Hindlimb muscle (tissue), 1 donor: ENCODE measurements around the gene CUL1. TPM values are rescaled to one million over a fixed set of nuclear protein-coding genes. Genes with fewer than 3 reads are reported as not detected.

ENCODE experiments used
- DNase-seq: peaks from one replicate; pipeline ENCODE4 v3.0.0-alpha.2; 2013
- polyA plus RNA-seq: library from polyadenylated mRNA; unstranded; fragments of 120-200 nt; gene quantifications from one replicate; pipeline ENCODE4 v1.2.1, GENCODE V29; 2013; ENCODE audit not compliant: insufficient read length

The CUL1 gene
- polyA plus RNA-seq, 1 donor: 52.5 TPM

DNA sequence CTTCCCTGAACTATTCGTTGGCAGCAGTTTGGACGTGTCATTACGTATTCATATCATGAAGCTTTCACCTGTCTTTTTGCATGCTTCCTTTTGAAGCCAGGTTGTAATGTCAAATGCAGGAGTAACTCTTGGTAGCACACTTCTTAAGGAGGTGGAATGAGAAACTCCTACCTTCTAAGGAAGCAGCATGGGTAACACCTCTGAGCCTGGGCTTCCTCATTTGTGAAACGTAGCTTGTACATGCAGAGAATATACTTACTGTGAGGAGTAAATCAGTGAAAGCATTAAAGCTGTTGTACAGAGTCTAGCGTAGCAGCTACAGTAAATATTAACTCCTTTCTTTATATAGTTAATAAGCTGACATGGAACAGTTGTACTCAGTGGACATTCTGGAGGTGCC lies 21.1 kb downstream of the CUL1 start:
- DNase-seq: no peak

GRCh38 chr7:148720472-148720871 lies 21.8 kb downstream of the CUL1 start:
- no peak for DNase-seq

DNA sequence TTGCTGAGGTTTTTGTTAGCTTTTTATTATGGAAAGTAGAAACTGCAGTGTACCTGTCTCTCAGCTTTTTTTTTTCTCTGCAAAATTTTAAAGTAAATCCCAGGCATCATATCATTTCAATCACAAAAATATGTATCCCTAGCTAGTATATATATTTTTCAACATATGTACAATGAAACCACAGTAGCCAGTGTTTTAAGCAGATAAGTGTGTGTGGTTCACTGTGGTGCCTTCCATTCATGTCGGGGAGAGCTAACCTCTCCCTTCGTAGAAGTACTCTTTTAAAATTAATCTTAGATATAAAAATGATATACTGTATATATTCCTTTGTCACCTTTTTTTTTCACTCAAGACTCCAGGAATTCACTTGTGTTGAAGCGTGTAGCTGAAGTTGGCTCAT lies 22.7 kb downstream of the CUL1 start:
- DNase-seq: no peak

- DNase-seq: no peak
Observed at GRCh38 chr7:148722340-148723165, 23.9 kb downstream of the CUL1 start.

DNA sequence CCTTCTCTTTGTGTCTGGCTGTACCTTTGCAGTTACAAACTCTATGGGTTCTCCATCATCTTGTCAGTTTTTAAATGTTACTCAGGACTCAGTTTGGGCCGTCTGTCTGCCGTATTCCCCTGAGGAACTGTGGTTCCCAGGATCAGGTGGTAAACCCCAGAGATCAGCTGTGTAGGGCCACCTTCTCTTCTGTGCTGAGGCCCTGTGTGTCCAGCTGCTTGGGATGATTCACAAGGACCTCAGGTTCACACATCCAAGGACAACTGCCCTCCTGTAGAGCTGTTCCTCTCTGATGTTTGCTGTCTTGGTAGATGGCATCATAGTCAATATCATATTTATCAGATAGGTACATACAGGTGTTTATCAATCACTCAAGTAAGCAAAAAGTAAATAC lies 24.5 kb downstream of the CUL1 start:
- DNase-seq: no peak

GRCh38 chr7:148723846-148724245 lies 25.1 kb downstream of the CUL1 start:
- no peak for DNase-seq

DNA sequence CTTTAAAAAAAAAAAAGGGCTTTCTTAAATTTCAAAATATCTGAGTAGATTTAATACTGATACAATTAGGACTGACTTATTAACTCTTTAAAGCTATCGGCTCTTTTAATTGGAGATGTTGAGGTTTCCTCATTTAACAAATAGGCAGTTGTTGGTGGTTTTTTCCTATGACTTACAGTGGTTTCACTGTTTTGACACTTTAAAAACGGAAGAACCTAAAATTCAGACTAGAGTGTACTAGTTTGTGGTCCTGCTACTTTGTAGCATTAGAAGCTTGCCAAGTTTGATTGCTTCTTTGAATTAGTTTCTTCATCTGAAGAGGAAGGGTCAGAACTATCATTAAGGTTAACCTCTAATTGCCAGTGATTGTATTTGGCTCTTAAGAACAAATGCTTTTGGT lies 27.7 kb downstream of the CUL1 start:
- DNase-seq: no peak

DNA sequence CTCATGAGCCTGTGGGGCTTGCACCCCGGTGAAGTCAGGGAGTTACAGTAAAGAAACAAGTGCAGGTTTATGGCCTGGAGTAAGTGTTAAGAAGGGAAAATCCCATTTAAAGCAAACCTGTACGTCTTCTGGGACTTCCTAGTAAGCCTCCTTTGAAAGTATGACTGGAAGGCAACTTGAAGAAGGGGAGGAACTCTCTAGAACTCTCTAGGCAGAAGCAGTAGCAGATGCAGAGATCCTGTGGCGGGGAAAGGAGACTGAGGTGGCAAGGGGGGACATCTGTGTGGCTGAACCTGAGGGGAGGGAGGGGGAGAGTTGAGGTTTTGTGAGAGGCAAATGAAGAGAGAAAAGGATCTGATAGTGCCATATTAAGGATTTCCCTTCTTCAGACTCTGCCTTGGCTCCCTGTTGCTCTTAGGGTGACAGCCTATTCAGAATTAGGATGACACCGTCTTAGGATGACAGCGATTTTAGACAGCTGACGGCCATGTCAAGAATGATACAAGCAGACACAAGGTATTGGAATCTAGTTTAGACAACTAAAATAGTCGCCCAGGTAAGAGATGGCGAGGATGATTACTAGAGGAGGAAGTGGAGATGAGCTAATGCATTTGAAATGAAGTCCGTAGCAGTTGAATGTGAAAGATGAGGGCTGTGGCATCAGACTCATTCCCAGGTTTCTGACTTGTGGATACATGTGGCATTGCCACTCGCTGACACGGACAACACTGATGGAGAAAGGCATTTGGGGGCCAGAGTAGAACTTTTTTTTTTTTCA lies 29.0 kb downstream of the CUL1 start:
- no peak for DNase-seq

GRCh38 chr7:148729984-148730733 lies 31.5 kb downstream of the CUL1 start:
- DNase-seq: no peak

GRCh38 chr7:148732862-148733261 lies 34.2 kb downstream of the CUL1 start:
- no peak for DNase-seq

- no peak for DNase-seq
Observed at GRCh38 chr7:148733496-148733895, 34.8 kb downstream of the CUL1 start.

- DNase-seq: no peak
Observed at GRCh38 chr7:148735141-148735540, 36.4 kb downstream of the CUL1 start.

DNA sequence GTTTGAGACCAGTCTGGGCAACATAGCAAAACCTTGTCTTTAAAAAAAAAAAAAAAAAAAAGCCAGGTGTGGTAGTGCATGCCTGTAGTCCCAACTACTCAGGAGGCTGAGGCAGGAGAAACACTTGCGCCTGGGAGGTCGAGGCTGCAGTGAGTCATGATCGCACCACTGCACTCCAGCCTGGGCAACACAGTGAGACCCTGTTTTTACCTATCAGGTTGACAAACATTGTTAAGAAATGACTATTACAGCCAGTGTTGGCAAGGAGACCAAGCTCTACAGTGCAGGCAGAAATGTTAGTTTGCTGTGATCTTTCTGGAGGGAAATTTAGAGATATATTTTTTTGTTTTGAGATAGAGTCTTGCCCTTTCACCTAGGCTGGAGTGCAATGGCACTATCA lies 37.3 kb downstream of the CUL1 start:
- no peak for DNase-seq

DNA sequence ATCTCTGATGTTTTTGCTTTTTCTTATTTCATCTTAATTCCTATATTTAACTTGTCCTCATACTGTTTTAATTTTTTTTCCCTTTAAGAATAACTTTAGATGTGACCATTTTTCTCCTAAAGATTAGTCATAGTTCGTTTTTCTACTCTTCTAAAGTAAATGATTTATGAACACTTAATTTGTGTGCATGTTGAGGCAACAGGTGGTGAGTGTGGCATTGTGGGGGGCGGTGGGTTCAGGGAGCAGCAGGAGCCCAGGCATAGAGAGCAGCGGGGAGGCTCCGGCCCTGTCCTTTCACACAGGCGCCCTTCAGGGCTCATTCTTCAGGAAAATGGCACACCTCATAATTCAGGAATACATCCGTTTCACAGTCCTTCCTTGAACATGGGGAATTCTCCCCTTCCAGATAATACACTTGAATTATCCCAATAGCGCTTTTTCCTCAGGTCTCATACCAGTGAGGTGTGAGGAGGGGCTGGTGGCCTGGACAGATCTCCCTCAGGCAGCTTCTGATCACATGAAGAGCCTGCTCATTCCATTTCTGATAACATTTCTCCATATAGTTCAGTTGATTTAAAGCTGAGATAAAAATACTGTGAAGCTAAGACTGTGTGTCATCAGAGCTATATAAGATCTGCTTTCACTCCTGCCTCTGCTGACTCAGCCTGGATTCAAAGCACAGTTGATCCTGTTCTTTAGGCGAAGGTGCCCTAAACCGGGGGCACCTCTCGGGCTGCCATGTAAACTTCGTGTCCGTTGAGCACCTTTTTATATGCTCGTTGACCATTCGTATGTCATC lies 40.2 kb downstream of the CUL1 start:
- no peak for DNase-seq

GRCh38 chr7:148746135-148746534 lies 47.4 kb downstream of the CUL1 start:
- DNase-seq: no peak

GRCh38 chr7:148747274-148747673 lies 48.6 kb downstream of the CUL1 start:
- no peak for DNase-seq

- DNase-seq: no peak
Observed at GRCh38 chr7:148750442-148751355, 52.0 kb downstream of the CUL1 start.

DNA sequence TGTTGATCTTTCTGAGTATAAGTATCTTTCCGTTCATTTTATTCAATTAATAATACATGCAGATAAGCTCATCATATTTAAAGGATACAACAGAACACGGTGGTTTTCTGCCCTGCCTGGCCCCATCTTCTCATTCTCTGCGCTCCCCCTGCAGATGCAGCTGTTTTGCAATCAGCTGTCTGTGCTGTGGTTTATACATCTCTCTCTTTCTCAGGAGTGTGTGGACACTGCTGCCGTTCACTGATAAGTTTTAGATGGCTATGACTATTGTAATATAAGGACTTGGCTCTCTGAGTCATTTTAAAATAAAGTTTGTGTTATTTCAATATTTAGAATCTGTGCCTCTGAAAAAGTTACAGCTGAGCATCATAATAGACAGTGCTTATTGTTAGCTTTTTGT lies 54.5 kb downstream of the CUL1 start:
- no peak for DNase-seq

GRCh38 chr7:148754912-148755311 lies 56.2 kb downstream of the CUL1 start:
- no peak for DNase-seq

GRCh38 chr7:148761499-148762278 lies 63.0 kb downstream of the CUL1 start:
- no peak for DNase-seq
